ENCODE results near the gene SMIM21.

The SMIM21 gene

GRCh38 chr18:75427603-75428002 is at the start of gene SMIM21:
Gene SMIM21 (minus strand): TSS chr18:75427703. CDS start chr18:75427563, 140 bp downstream.
- DNase-seq (ENCODE audit: low spot score): no peak

- no peak for DNase-seq (ENCODE audit: low spot score)
Observed at GRCh38 chr18:75475228-75475627, 47.7 kb upstream of the SMIM21 start.

GRCh38 chr18:75474332-75474731 is 46.8 kb upstream of the SMIM21 start:
- DNase-seq (ENCODE audit: low spot score): no peak

- DNase-seq (ENCODE audit: low spot score): no peak
Observed at GRCh38 chr18:75473316-75473715, 45.8 kb upstream of the SMIM21 start.

- DNase-seq (ENCODE audit: low spot score): no peak
Observed at GRCh38 chr18:75472906-75473305, 45.4 kb upstream of the SMIM21 start.

- no peak for DNase-seq (ENCODE audit: low spot score)
Observed at GRCh38 chr18:75472396-75472795, 44.9 kb upstream of the SMIM21 start.

GRCh38 chr18:75471850-75472249 is 44.3 kb upstream of the SMIM21 start:
- DNase-seq (ENCODE audit: low spot score): no peak

- DNase-seq (ENCODE audit: low spot score): no peak
Observed at GRCh38 chr18:75467851-75468250, 40.3 kb upstream of the SMIM21 start.

GRCh38 chr18:75467281-75467795 is 39.8 kb upstream of the SMIM21 start:
- DNase-seq (ENCODE audit: low spot score): no peak

GRCh38 chr18:75464356-75464755 is 36.9 kb upstream of the SMIM21 start:
- no peak for DNase-seq (ENCODE audit: low spot score)

GRCh38 chr18:75462178-75462832 is 34.8 kb upstream of the SMIM21 start:
- DNase-seq (ENCODE audit: low spot score): no peak

GRCh38 chr18:75456199-75456631 is 28.7 kb upstream of the SMIM21 start:
- DNase-seq (ENCODE audit: low spot score): no peak

GRCh38 chr18:75455249-75456198 is 28.0 kb upstream of the SMIM21 start:
- no peak for DNase-seq (ENCODE audit: low spot score)

- DNase-seq (ENCODE audit: low spot score): no peak
Observed at GRCh38 chr18:75454022-75454795, 26.7 kb upstream of the SMIM21 start.

- DNase-seq (ENCODE audit: low spot score): no peak
Observed at GRCh38 chr18:75450906-75451305, 23.4 kb upstream of the SMIM21 start.

- no peak for DNase-seq (ENCODE audit: low spot score)
Observed at GRCh38 chr18:75441896-75442295, 14.4 kb upstream of the SMIM21 start.

GRCh38 chr18:75439348-75439747 is 11.8 kb upstream of the SMIM21 start:
- DNase-seq (ENCODE audit: low spot score): no peak

GRCh38 chr18:75438891-75439290 is 11.4 kb upstream of the SMIM21 start:
- no peak for DNase-seq (ENCODE audit: low spot score)

- no peak for DNase-seq (ENCODE audit: low spot score)
Observed at GRCh38 chr18:75437979-75438378, 10.5 kb upstream of the SMIM21 start.

- no peak for DNase-seq (ENCODE audit: low spot score)
Observed at GRCh38 chr18:75433098-75433497, 5.6 kb upstream of the SMIM21 start.

GRCh38 chr18:75429975-75430374 is 2.5 kb upstream of the SMIM21 start:
- no peak for DNase-seq (ENCODE audit: low spot score)

- no peak for DNase-seq (ENCODE audit: low spot score)
Observed at GRCh38 chr18:75428490-75428889, 987 bp upstream of the SMIM21 start.

Data from NAMALWA (cell line).